ENCODE measurements around the gene PADI2. TPM values are rescaled to one million over a fixed set of nuclear protein-coding genes. Genes with fewer than 3 reads are reported as not detected.

The PADI2 gene
- total and polyA plus RNA-seq, 2 experiments from 2014 or later: 1.7 to 4.3 TPM

DNA sequence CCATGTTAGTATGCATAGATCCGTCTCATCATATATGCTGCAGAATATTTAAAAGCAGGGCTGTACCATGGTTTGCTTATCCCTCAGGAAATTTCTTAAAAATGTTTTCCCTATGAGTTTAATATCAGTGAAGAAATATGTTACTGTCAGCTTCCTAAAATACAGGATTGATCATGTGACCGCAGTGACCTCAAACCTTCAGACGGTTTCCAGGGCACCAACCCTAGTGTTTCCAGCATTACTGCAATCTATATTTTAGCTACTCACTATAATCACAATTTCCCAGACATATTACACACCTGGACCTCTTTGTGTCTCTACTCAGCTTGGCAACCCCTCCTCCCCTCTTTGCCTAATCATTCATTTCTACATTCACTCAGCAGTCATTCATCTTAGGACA is 57.8 kb downstream of the PADI2 start (continued):
- TF ChIP-seq, protein P1, sequence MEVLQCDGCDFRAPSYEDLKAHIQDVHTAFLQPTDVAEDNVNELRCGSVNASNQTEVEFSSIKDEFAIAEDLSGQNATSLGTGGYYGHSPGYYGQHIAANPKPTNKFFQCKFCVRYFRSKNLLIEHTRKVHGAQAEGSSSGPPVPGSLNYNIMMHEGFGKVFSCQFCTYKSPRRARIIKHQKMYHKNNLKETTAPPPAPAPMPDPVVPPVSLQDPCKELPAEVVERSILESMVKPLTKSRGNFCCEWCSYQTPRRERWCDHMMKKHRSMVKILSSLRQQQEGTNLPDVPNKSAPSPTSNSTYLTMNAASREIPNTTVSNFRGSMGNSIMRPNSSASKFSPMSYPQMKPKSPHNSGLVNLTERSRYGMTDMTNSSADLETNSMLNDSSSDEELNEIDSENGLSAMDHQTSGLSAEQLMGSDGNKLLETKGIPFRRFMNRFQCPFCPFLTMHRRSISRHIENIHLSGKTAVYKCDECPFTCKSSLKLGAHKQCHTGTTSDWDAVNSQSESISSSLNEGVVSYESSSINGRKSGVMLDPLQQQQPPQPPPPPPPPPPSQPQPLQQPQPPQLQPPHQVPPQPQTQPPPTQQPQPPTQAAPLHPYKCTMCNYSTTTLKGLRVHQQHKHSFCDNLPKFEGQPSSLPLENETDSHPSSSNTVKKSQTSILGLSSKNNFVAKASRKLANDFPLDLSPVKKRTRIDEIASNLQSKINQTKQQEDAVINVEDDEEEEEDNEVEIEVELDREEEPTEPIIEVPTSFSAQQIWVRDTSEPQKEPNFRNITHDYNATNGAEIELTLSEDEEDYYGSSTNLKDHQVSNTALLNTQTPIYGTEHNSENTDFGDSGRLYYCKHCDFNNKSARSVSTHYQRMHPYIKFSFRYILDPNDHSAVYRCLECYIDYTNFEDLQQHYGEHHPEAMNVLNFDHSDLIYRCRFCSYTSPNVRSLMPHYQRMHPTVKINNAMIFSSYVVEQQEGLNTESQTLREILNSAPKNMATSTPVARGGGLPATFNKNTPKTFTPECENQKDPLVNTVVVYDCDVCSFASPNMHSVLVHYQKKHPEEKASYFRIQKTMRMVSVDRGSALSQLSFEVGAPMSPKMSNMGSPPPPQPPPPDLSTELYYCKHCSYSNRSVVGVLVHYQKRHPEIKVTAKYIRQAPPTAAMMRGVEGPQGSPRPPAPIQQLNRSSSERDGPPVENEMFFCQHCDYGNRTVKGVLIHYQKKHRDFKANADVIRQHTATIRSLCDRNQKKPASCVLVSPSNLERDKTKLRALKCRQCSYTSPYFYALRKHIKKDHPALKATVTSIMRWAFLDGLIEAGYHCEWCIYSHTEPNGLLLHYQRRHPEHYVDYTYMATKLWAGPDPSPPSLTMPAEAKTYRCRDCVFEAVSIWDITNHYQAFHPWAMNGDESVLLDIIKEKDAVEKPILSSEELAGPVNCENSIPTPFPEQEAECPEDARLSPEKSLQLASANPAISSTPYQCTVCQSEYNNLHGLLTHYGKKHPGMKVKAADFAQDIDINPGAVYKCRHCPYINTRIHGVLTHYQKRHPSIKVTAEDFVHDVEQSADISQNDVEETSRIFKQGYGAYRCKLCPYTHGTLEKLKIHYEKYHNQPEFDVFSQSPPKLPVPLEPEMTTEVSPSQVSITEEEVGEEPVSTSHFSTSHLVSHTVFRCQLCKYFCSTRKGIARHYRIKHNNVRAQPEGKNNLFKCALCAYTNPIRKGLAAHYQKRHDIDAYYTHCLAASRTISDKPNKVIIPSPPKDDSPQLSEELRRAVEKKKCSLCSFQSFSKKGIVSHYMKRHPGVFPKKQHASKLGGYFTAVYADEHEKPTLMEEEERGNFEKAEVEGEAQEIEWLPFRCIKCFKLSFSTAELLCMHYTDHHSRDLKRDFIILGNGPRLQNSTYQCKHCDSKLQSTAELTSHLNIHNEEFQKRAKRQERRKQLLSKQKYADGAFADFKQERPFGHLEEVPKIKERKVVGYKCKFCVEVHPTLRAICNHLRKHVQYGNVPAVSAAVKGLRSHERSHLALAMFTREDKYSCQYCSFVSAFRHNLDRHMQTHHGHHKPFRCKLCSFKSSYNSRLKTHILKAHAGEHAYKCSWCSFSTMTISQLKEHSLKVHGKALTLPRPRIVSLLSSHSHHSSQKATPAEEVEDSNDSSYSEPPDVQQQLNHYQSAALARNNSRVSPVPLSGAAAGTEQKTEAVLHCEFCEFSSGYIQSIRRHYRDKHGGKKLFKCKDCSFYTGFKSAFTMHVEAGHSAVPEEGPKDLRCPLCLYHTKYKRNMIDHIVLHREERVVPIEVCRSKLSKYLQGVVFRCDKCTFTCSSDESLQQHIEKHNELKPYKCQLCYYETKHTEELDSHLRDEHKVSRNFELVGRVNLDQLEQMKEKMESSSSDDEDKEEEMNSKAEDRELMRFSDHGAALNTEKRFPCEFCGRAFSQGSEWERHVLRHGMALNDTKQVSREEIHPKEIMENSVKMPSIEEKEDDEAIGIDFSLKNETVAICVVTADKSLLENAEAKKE (CRISPR knock-in tag; IDR thresholded peaks at IDR 0.05): no peak

DNA sequence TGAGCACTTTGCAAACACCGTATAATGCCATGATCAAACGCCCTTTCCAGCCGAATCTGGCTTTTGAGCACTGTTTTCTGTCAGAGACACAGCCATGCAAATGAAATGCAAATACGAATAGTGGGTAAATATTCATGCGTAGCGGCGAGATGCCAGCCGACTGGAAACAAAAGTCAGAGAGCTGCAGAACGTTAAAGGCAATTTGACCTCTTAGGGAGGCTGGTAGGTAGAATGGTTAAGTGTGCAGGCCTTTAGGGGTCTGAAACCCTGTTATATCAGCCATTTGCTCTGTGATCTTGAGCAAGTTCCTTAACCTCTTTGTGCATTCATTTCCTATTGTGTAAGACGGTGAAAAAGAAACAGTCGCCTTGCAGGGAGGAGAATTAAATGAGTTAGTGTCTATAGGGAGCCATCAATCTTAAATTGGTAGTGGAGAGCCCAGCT is 58.9 kb downstream of the PADI2 start:
- Histone ChIP-seq H3F3A (replicated peaks; ENCODE audit: low read depth) (peaks cover 10% of the 10 kb centered on the region), H3K27me3 (ENCODE audit: insufficient read depth) (no peaks in the 10 kb centered on the region), H2AFZ (peak overlapping the region; percentile 78), H3K4me3 (no peak overlapping the region), H3K9me2 (ENCODE audit: insufficient read depth) (no peaks in the 10 kb centered on the region), H3K27ac (ENCODE audit: low read depth) (no peak overlapping the region), H3K36me3 (ENCODE audit: insufficient read depth) (no peaks in the 10 kb centered on the region; the same call in 1 of the 2 replicates), H3K79me2 (replicated peaks; ENCODE audit: insufficient read depth) (no peaks in the 10 kb centered on the region), H4K20me1 (replicated peaks; ENCODE audit: insufficient read depth) (no peaks in the 10 kb centered on the region), H3K4me1 (ENCODE audit: insufficient read depth) (peaks cover 35% of the 10 kb centered on the region), H3K4me2 (peak overlapping the region; percentile 49; the same call in 1 of the 2 replicates)
- no peak overlapping the region for H3K27ac Mint-ChIP-seq
- H3K36me3 Mint-ChIP-seq (ENCODE audit: low read depth): 0 out of 3 replicates have a peak, but pooled peaks cover 2% of the 10 kb centered on the region
- no peak overlapping the region for H3K4me3 Mint-ChIP-seq
- peak; percentile 23 for ATAC-seq
- H3K9me3 Mint-ChIP-seq: peaks cover 3% of the 10 kb centered on the region; the same call in 1 of the 3 replicates
- peaks cover 22% of the 10 kb centered on the region for H3K4me1 Mint-ChIP-seq
- H3K27me3 Mint-ChIP-seq (ENCODE audit: insufficient read depth, low read depth, poor library complexity): peaks cover 12% of the 10 kb centered on the region
- DNase-seq (ENCODE audit: low spot score): peak; percentile 46
- TF ChIP-seq ZNF331 (CRISPR knock-in tag; IDR thresholded peaks at IDR 0.05; ENCODE audit: low read depth) (no peak), EZH2phosphoT487 (IDR thresholded peaks at IDR 0.05; ENCODE audit: unreplicated experiment) (no peak), STAT1 (IDR thresholded peaks at IDR 0.05; ENCODE audit: unreplicated experiment) (no peak), NANOG (IDR thresholded peaks at IDR 0.05; ENCODE audit: borderline replicate concordance) (no peak), JUNB (IDR thresholded peaks at IDR 0.05; ENCODE audit: unreplicated experiment) (no peak)
- TF ChIP-seq, protein P2, sequence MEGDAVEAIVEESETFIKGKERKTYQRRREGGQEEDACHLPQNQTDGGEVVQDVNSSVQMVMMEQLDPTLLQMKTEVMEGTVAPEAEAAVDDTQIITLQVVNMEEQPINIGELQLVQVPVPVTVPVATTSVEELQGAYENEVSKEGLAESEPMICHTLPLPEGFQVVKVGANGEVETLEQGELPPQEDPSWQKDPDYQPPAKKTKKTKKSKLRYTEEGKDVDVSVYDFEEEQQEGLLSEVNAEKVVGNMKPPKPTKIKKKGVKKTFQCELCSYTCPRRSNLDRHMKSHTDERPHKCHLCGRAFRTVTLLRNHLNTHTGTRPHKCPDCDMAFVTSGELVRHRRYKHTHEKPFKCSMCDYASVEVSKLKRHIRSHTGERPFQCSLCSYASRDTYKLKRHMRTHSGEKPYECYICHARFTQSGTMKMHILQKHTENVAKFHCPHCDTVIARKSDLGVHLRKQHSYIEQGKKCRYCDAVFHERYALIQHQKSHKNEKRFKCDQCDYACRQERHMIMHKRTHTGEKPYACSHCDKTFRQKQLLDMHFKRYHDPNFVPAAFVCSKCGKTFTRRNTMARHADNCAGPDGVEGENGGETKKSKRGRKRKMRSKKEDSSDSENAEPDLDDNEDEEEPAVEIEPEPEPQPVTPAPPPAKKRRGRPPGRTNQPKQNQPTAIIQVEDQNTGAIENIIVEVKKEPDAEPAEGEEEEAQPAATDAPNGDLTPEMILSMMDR (conservative IDR thresholded peaks at IDR 0.05; ENCODE audit: low read depth in 2 of 2): no peak
- TF ChIP-seq, protein P3, sequence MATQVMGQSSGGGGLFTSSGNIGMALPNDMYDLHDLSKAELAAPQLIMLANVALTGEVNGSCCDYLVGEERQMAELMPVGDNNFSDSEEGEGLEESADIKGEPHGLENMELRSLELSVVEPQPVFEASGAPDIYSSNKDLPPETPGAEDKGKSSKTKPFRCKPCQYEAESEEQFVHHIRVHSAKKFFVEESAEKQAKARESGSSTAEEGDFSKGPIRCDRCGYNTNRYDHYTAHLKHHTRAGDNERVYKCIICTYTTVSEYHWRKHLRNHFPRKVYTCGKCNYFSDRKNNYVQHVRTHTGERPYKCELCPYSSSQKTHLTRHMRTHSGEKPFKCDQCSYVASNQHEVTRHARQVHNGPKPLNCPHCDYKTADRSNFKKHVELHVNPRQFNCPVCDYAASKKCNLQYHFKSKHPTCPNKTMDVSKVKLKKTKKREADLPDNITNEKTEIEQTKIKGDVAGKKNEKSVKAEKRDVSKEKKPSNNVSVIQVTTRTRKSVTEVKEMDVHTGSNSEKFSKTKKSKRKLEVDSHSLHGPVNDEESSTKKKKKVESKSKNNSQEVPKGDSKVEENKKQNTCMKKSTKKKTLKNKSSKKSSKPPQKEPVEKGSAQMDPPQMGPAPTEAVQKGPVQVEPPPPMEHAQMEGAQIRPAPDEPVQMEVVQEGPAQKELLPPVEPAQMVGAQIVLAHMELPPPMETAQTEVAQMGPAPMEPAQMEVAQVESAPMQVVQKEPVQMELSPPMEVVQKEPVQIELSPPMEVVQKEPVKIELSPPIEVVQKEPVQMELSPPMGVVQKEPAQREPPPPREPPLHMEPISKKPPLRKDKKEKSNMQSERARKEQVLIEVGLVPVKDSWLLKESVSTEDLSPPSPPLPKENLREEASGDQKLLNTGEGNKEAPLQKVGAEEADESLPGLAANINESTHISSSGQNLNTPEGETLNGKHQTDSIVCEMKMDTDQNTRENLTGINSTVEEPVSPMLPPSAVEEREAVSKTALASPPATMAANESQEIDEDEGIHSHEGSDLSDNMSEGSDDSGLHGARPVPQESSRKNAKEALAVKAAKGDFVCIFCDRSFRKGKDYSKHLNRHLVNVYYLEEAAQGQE (IDR thresholded peaks at IDR 0.05; ENCODE audit: unreplicated experiment): no peak
- TF ChIP-seq, protein P4, sequence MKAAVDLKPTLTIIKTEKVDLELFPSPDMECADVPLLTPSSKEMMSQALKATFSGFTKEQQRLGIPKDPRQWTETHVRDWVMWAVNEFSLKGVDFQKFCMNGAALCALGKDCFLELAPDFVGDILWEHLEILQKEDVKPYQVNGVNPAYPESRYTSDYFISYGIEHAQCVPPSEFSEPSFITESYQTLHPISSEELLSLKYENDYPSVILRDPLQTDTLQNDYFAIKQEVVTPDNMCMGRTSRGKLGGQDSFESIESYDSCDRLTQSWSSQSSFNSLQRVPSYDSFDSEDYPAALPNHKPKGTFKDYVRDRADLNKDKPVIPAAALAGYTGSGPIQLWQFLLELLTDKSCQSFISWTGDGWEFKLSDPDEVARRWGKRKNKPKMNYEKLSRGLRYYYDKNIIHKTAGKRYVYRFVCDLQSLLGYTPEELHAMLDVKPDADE (IDR thresholded peaks at IDR 0.05): no peak
